ENCODE measurements around the gene GTF2A2. TPM values are rescaled to one million over a fixed set of nuclear protein-coding genes. Genes with fewer than 3 reads are reported as not detected.
A peak's percentile ranks its signal among the peaks of the same experiment; 100 is the strongest.

The GTF2A2 gene
- total RNA-seq, 1 donor from 2014 or later = 105 TPM

GRCh38 chr15:59689626-59690236, 32.4 kb upstream of the GTF2A2 start:
- Mint-ChIP-seq H3K4me3 (ENCODE audit: unreplicated experiment) (peak overlapping the region; percentile 93), H3K27ac (ENCODE audit: unreplicated experiment) (peak overlapping the region; percentile 88), H3K36me3 (ENCODE audit: unreplicated experiment) (no peaks in the 10 kb centered on the region), H3K9me3 (ENCODE audit: unreplicated experiment) (peaks cover 12% of the 10 kb centered on the region), H3K4me1 (ENCODE audit: low read depth, unreplicated experiment) (peaks cover 15% of the 10 kb centered on the region), H3K27me3 (ENCODE audit: unreplicated experiment) (no peaks in the 10 kb centered on the region)
- no peak for TF ChIP-seq CTCF (IDR thresholded peaks at IDR 0.05; ENCODE audit: partially characterized antibody, unreplicated experiment)
- DNase-seq = peak; percentile 58

GRCh38 chr15:59688782-59689625, 31.7 kb upstream of the GTF2A2 start, which contains the start of gene BNIP2:
Gene BNIP2, minus strand, starts transcription at chr15:59689320. Its CDS starts 6,863 bp downstream, at chr15:59682457.
- TF ChIP-seq CTCF (IDR thresholded peaks at IDR 0.05; ENCODE audit: partially characterized antibody, unreplicated experiment) = no peak
- no peaks in the 10 kb centered on the region for H3K36me3 Mint-ChIP-seq (ENCODE audit: unreplicated experiment)
- peak within 1 kb of the TSS; percentile 95 for H3K27ac Mint-ChIP-seq (ENCODE audit: unreplicated experiment)

GRCh38 chr15:59688423-59688781, 31.1 kb upstream of the GTF2A2 start:
- H3K9me3 Mint-ChIP-seq (ENCODE audit: unreplicated experiment) = peaks cover 12% of the 10 kb centered on the region
- no peak for TF ChIP-seq CTCF (IDR thresholded peaks at IDR 0.05; ENCODE audit: partially characterized antibody, unreplicated experiment)

More at GRCh38 chr15:59688782-59689625, 31.7 kb upstream of the GTF2A2 start, which contains the start of gene BNIP2:
- no peaks in the 10 kb centered on the region for H3K27me3 Mint-ChIP-seq (ENCODE audit: unreplicated experiment)
- peaks cover 15% of the 10 kb centered on the region for H3K4me1 Mint-ChIP-seq (ENCODE audit: low read depth, unreplicated experiment)
- peak within 1 kb of the TSS; percentile 93 for H3K4me3 Mint-ChIP-seq (ENCODE audit: unreplicated experiment)
- DNase-seq = peak; percentile 100
- H3K9me3 Mint-ChIP-seq (ENCODE audit: unreplicated experiment) = peaks cover 12% of the 10 kb centered on the region

GRCh38 chr15:59687836-59688235, 30.5 kb upstream of the GTF2A2 start:
- no peaks in the 10 kb centered on the region for H3K36me3 Mint-ChIP-seq (ENCODE audit: unreplicated experiment)
- peaks cover 12% of the 10 kb centered on the region for H3K9me3 Mint-ChIP-seq (ENCODE audit: unreplicated experiment)
- H3K4me1 Mint-ChIP-seq (ENCODE audit: low read depth, unreplicated experiment) = peaks cover 15% of the 10 kb centered on the region
- H3K4me3 Mint-ChIP-seq (ENCODE audit: unreplicated experiment) = peak overlapping the region; percentile 85
- no peak for TF ChIP-seq CTCF (IDR thresholded peaks at IDR 0.05; ENCODE audit: partially characterized antibody, unreplicated experiment)
- H3K27me3 Mint-ChIP-seq (ENCODE audit: unreplicated experiment) = no peaks in the 10 kb centered on the region
- DNase-seq = no peak
- peak overlapping the region; percentile 95 for H3K27ac Mint-ChIP-seq (ENCODE audit: unreplicated experiment)

More at GRCh38 chr15:59688423-59688781, 31.1 kb upstream of the GTF2A2 start:
- Mint-ChIP-seq H3K4me1 (ENCODE audit: low read depth, unreplicated experiment) (peaks cover 15% of the 10 kb centered on the region), H3K27ac (ENCODE audit: unreplicated experiment) (peak overlapping the region; percentile 95), H3K36me3 (ENCODE audit: unreplicated experiment) (no peaks in the 10 kb centered on the region), H3K4me3 (ENCODE audit: unreplicated experiment) (peak overlapping the region; percentile 85), H3K27me3 (ENCODE audit: unreplicated experiment) (no peaks in the 10 kb centered on the region)
- no peak for DNase-seq

Measured in glutamatergic neuron (in vitro differentiated cells).